ENCODE results near the gene CCL7. TPM values are rescaled to one million over a fixed set of nuclear protein-coding genes. Genes with fewer than 3 reads are reported as not detected.

The CCL7 gene
- polyA plus RNA-seq, 1 donor: not detected

- DNase-seq (ENCODE audit: low read depth): no peak
Measured at GRCh38 chr17:34246881-34247280, 23.1 kb upstream of the CCL7 start.

- no peak for DNase-seq (ENCODE audit: low read depth)
Measured at GRCh38 chr17:34248511-34249024, 21.5 kb upstream of the CCL7 start.

DNA sequence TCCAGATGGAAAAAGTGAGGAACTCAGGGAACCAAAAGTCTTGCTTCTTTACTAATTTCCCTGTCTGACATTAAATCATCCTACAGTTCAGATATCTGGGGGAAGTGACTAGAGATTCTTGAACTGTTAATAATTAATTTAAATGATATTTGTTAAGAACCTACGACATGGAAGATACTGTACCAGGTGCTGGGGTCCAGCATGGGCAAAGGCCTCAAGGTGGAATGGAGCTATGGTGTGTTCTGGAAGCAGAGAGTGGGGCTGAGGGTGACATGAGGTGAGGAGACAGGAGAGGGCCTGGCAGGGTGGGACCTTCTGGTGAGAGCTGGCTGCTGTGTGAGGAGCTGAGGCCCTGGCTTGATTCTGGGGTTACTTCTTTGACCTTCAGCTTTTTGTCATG, 21.0 kb upstream of the CCL7 start:
- DNase-seq (ENCODE audit: low read depth): no peak

- DNase-seq (ENCODE audit: low read depth): no peak
Measured at GRCh38 chr17:34249478-34249877, 20.5 kb upstream of the CCL7 start.

DNA sequence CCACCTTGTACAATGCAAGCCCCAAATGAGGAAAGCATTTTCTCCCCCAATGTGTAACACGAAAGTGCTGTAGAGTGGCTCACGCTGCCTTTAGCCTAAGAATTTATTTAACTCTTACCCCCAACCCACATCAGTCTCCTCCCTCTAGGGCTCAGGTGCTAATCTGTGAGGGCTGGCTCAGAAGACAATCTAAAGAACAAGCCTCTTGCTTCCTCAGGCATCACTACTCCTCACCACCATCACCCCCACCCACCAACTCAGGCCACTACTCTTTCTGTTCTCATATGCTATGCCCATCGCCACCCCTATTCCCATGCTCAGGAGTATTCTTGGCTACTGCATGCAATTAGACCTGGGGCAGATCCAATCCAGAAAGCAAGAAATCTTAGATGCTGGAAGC, 18.8 kb upstream of the CCL7 start:
- no peak for DNase-seq (ENCODE audit: low read depth)

GRCh38 chr17:34252095-34252443, 18.0 kb upstream of the CCL7 start:
- no peak for DNase-seq (ENCODE audit: low read depth)

GRCh38 chr17:34252444-34253138, 17.4 kb upstream of the CCL7 start:
- DNase-seq (ENCODE audit: low read depth): no peak

DNA sequence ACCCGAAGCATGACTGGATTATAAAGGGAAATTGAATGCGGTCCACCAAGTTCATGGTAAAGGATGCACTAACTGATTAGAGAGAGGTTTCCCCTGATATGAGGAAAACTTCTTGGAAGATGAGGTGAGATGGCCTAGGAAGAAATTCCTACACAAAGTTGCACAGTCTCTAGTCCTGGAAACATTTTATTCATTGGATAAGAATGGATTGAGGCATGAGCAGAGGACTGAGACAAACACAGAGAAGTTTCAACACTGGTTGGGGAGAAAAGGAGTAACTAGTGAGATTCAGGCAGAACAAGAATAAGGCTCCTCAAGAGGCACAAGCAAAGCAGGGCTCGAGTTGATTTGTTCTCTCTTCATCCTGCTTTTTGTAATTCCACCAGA, 16.9 kb upstream of the CCL7 start:
- DNase-seq (ENCODE audit: low read depth): no peak

- no peak for DNase-seq (ENCODE audit: low read depth)
Measured at GRCh38 chr17:34254146-34254545, 15.9 kb upstream of the CCL7 start.

GRCh38 chr17:34254651-34255380, 15.2 kb upstream of the CCL7 start, which contains the start of gene CCL2:
Gene CCL2, plus strand, starts transcription at chr17:34255285. Its CDS starts 65 bp downstream, at chr17:34255350.
- peak; percentile 81 for DNase-seq (ENCODE audit: low read depth)

GRCh38 chr17:34255381-34255732, 14.7 kb upstream of the CCL7 start:
- DNase-seq (ENCODE audit: low read depth): no peak

GRCh38 chr17:34255841-34256240, 14.2 kb upstream of the CCL7 start:
- no peak for DNase-seq (ENCODE audit: low read depth)

- DNase-seq (ENCODE audit: low read depth): no peak
Measured at GRCh38 chr17:34257299-34257985, 12.6 kb upstream of the CCL7 start.

- DNase-seq (ENCODE audit: low read depth): no peak
Measured at GRCh38 chr17:34257986-34258326, 12.1 kb upstream of the CCL7 start.

DNA sequence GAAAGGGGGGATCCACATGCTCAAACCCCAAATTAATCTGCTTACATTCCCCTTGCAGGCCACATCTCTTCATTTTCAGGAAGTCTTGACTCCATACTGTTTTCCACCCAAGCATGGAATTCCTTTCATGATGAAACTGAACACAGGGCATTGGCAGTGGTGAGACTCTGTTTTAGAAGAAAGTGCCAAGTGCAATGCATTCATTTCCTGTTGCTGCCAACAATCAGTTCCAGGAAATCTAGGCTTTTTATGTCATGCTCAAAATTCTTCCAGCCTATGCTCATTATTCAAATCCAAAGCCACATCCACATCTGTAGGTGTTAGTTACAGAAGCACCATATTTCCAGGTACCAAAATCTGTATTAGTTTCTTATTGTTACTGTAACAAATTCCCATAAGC, 10.9 kb upstream of the CCL7 start:
- DNase-seq (ENCODE audit: low read depth): no peak

GRCh38 chr17:34260861-34261260, 9.2 kb upstream of the CCL7 start:
- no peak for DNase-seq (ENCODE audit: low read depth)

DNA sequence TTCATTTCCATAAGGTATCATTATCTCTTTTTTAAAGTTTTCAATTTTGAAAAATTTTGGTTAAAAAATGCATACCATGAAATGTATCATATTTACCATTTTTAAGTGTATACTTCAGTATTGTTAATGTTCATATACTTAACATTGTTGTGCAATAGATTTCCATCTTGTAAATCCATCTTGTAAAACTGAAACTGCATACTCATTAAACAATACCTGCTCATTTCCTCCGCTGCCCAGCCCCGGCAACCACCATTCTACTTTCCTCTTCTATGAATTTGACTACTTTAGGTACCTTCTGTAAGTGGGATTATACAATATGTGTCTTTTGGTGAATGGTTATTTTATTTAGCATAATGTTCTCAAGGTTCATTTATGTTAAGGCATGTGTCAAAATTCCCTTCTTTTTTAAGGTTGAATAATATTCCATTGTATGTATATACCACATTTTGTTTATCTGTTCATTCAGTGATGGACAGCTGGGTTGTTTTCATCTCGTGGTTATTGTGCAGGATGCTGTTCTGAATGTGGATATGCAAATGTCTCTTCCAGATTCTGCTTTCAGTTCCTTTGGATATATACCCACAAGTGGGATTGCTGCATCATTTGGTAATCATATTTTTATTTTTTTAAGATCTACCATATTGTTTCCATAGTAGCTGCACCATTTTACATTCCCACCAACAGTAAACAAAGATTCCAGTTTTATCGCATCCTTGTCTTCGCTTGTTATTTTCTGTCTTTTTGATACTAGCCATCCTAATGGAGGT, 8.3 kb upstream of the CCL7 start:
- no peak for DNase-seq (ENCODE audit: low read depth)

- DNase-seq (ENCODE audit: low read depth): no peak
Measured at GRCh38 chr17:34265711-34266110, 4.3 kb upstream of the CCL7 start.

DNA sequence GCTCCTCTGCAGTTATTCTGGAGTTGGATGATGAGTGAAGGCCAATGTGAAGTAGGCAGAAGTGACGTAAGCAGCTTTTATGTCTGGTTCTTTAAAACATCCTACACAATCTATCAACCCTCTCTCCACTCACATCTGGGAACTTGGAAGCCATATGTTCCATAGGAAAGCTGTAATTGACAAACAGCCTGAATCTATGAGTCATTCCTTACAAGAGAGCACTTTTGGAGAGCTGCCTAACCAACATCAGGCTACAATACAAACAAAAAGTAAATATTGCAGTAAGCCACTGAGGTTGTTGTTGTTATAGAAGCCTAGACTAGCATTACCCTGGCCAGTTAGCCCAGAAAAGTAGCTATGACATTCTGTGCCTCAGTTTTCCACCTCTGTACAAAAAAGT, 5.9 kb downstream of the CCL7 start:
- DNase-seq (ENCODE audit: low read depth): peak; percentile 85

- no peak for DNase-seq (ENCODE audit: low read depth)
Measured at GRCh38 chr17:34276826-34277225, 6.8 kb downstream of the CCL7 start.

- DNase-seq (ENCODE audit: low read depth): no peak
Measured at GRCh38 chr17:34283571-34283970, 13.6 kb downstream of the CCL7 start.

GRCh38 chr17:34285286-34285792, 15.3 kb downstream of the CCL7 start, which contains the start of gene CCL11:
Gene CCL11, plus strand, starts transcription at chr17:34285742. Its CDS starts 67 bp downstream, at chr17:34285809.
- no peak for DNase-seq (ENCODE audit: low read depth)
